ENCODE measurements around the gene DNAAF8.

GRCh38 chr16:4787068-4787467, 52.7 kb downstream of the DNAAF8 start:
- no peak for TF ChIP-seq CTCF (conservative IDR thresholded peaks at IDR 0.05 in 1 of 2, IDR thresholded peaks at IDR 0.05 in 1 of 2; ENCODE audit: extremely low read depth in 1 of 2, insufficient read depth in 1 of 2, low read depth in 1 of 2, low read length in 2 of 2)
- TF ChIP-seq EZH2 (IDR thresholded peaks at IDR 0.05; ENCODE audit: borderline replicate concordance, low read length), result no peak
